Measurements from ENCODE around the gene PDPR. TPM values are rescaled to one million over a fixed set of nuclear protein-coding genes. Genes with fewer than 3 reads are reported as not detected.
"Not testable (repeated sequence)": the region's sequence is repeated elsewhere in the genome, so short reads cannot be mapped to it uniquely, and the experiment has no call there.

PDPR gene
- total RNA-seq, 4 donors from 2014 or later, result 20.2 to 25.4 (median 22.8) TPM

- in situ Hi-C loops (cut with MboI; ENCODE audit: low sequenced_read_pairs in 4 of 4); DNase-seq; ATAC-seq; H3K27me3 ChIP-seq; H3K4me1 ChIP-seq; H3K4me3 ChIP-seq; intact Hi-C loops (cut with DNase I; ENCODE audit: low total_unique reads); H3K27ac ChIP-seq; H3K9me3 ChIP-seq: not testable (repeated sequence)
- peaks cover 0 to 74% of the 10 kb centered on the region in 2 donors for H3K36me3 ChIP-seq
These were observed 14.7 kb downstream of the PDPR start for GRCh38 chr16:70128844-70129243.

- intact Hi-C loops (cut with DNase I; ENCODE audit: low total_unique reads); DNase-seq; ATAC-seq; H3K27ac ChIP-seq; H3K4me1 ChIP-seq; H3K4me3 ChIP-seq; H3K27me3 ChIP-seq; in situ Hi-C loops (cut with MboI; ENCODE audit: low sequenced_read_pairs in 4 of 4); H3K9me3 ChIP-seq: not testable (repeated sequence)
- peaks cover 5 to 90% of the 10 kb centered on the region in 2 donors for H3K36me3 ChIP-seq
These were observed 21.7 kb downstream of the PDPR start for GRCh38 chr16:70135796-70136195.

- in situ Hi-C loops (cut with MboI; ENCODE audit: low sequenced_read_pairs in 4 of 4); ATAC-seq; intact Hi-C loops (cut with DNase I; ENCODE audit: low total_unique reads); DNase-seq; H3K27ac ChIP-seq; H3K27me3 ChIP-seq; H3K4me3 ChIP-seq; H3K9me3 ChIP-seq; H3K4me1 ChIP-seq: not testable (repeated sequence)
- H3K36me3 ChIP-seq, result peaks cover 5 to 93% of the 10 kb centered on the region in 2 donors
These were observed 22.5 kb downstream of the PDPR start for GRCh38 chr16:70136595-70136994.

GRCh38 chr16:70142739-70143138 lies 28.6 kb downstream of the PDPR start:
- H3K4me3 ChIP-seq; H3K4me1 ChIP-seq; intact Hi-C loops (cut with DNase I; ENCODE audit: low total_unique reads); H3K9me3 ChIP-seq; ATAC-seq; DNase-seq; in situ Hi-C loops (cut with MboI; ENCODE audit: low sequenced_read_pairs in 4 of 4); H3K27me3 ChIP-seq; H3K27ac ChIP-seq: not testable (repeated sequence)
- H3K36me3 ChIP-seq, result peaks cover 3 to 72% of the 10 kb centered on the region in 2 donors

- H3K9me3 ChIP-seq; H3K4me3 ChIP-seq; ATAC-seq; H3K4me1 ChIP-seq; intact Hi-C loops (cut with DNase I; ENCODE audit: low total_unique reads); H3K27me3 ChIP-seq; H3K27ac ChIP-seq; in situ Hi-C loops (cut with MboI; ENCODE audit: low sequenced_read_pairs in 4 of 4); DNase-seq: not testable (repeated sequence)
- H3K36me3 ChIP-seq, result peaks cover 3 to 71% of the 10 kb centered on the region in 2 donors
These were observed 29.2 kb downstream of the PDPR start for GRCh38 chr16:70143231-70143895.

- in situ Hi-C loops (cut with MboI; ENCODE audit: low sequenced_read_pairs in 4 of 4); H3K4me3 ChIP-seq: not testable (repeated sequence)
These were observed 33.7 kb downstream of the PDPR start for GRCh38 chr16:70147853-70148252.

GRCh38 chr16:70148453-70148852 lies 34.3 kb downstream of the PDPR start:
- H3K27me3 ChIP-seq; in situ Hi-C loops (cut with MboI; ENCODE audit: low sequenced_read_pairs in 4 of 4); H3K4me1 ChIP-seq; intact Hi-C loops (cut with DNase I; ENCODE audit: low total_unique reads); ATAC-seq; H3K4me3 ChIP-seq; H3K27ac ChIP-seq; DNase-seq; H3K9me3 ChIP-seq: not testable (repeated sequence)
- peaks cover 3 to 65% of the 10 kb centered on the region in 2 donors for H3K36me3 ChIP-seq

More at GRCh38 chr16:70147853-70148252, 33.7 kb downstream of the PDPR start:
- DNase-seq; H3K27ac ChIP-seq; ATAC-seq; H3K27me3 ChIP-seq; H3K9me3 ChIP-seq; intact Hi-C loops (cut with DNase I; ENCODE audit: low total_unique reads); H3K4me1 ChIP-seq: not testable (repeated sequence)
- H3K36me3 ChIP-seq, result peaks cover 3 to 65% of the 10 kb centered on the region in 2 donors

- H3K9me3 ChIP-seq; DNase-seq; intact Hi-C loops (cut with DNase I; ENCODE audit: low total_unique reads); H3K4me3 ChIP-seq; H3K4me1 ChIP-seq; H3K27ac ChIP-seq; H3K27me3 ChIP-seq; in situ Hi-C loops (cut with MboI; ENCODE audit: low sequenced_read_pairs in 4 of 4); ATAC-seq: not testable (repeated sequence)
- peaks cover 3 to 68% of the 10 kb centered on the region in 2 donors for H3K36me3 ChIP-seq
These were observed 35.2 kb downstream of the PDPR start for GRCh38 chr16:70149296-70149695.

- intact Hi-C loops (cut with DNase I; ENCODE audit: low total_unique reads), result no loop called here
- in situ Hi-C loops (cut with MboI; ENCODE audit: low sequenced_read_pairs in 4 of 4), result loop anchor here in 1 of 4 donors (10.0 kb wide), 1 partner anchor 103 kb away; the partner anchor contains the start of gene EXOSC6
- TF ChIP-seq POLR2A (IDR thresholded peaks at IDR 0.05), result no peak
- TF ChIP-seq CTCF (IDR thresholded peaks at IDR 0.05 in 4 of 5, conservative IDR thresholded peaks at IDR 0.05 in 1 of 5), result no peak
These were observed 37.3 kb downstream of the PDPR start for GRCh38 chr16:70151391-70151790.

More at GRCh38 chr16:70151391-70151790, 37.3 kb downstream of the PDPR start:
- Histone ChIP-seq H3K9me3 (no peaks in the 10 kb centered on the region), H3K27ac (no peak overlapping the region), H3K4me1 (peaks cover 6 to 8% of the 10 kb centered on the region in 2 donors), H3K36me3 (peaks cover 0 to 78% of the 10 kb centered on the region in 2 donors), H3K27me3 (no peaks in the 10 kb centered on the region), H3K4me3 (no peak overlapping the region)
- ATAC-seq, result no peak
- DNase-seq, result no peak
